Activated naive CD4-positive, alpha-beta T cell (primary cell): ENCODE measurements around the gene KRT4.

Experiments
- DNase-seq, 4 experiments: peaks; one replicate each; lab custom pipeline; 2025; lab: John Stamatoyannopoulos, UW

KRT4 gene

DNA sequence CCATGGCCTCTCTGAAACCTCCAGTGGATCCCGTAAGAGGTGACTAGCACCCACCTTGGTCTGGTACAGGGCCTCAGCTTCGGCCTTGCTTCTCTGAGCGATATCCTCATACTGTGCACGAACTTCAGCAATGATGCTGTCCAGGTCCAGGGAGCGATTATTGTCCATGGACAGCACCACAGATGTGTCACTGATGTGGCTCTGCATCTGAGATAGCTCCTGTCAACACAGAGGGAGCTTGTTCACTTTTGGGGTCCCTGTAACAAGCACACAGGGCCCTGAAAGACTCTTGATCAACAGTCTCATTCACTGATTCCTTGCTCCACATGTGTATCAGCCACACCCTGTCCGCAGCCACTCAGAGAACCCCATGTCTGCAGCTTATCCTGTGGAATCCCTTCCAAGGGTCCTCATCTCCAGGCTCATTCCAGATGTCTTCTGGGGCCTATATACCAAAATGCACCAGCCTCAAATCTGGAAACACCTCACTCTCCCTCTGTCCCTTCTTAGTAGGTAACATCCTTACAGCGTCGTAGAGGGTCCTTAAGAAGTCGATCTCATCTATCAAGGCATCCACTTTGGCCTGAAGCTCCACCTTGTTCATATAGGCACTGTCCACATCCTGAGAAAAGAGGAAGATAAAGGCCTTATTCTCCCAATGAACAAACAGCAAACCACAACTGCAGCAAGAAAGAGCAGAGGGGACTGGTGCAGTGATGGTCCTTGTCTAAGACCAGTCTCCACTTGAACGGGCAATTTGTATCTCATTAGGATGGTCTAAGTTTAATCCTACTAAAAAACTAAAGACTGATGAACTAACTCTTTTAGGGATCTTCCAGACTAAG, 21.5 kb downstream of the KRT4 start:
- no peak for DNase-seq

DNA sequence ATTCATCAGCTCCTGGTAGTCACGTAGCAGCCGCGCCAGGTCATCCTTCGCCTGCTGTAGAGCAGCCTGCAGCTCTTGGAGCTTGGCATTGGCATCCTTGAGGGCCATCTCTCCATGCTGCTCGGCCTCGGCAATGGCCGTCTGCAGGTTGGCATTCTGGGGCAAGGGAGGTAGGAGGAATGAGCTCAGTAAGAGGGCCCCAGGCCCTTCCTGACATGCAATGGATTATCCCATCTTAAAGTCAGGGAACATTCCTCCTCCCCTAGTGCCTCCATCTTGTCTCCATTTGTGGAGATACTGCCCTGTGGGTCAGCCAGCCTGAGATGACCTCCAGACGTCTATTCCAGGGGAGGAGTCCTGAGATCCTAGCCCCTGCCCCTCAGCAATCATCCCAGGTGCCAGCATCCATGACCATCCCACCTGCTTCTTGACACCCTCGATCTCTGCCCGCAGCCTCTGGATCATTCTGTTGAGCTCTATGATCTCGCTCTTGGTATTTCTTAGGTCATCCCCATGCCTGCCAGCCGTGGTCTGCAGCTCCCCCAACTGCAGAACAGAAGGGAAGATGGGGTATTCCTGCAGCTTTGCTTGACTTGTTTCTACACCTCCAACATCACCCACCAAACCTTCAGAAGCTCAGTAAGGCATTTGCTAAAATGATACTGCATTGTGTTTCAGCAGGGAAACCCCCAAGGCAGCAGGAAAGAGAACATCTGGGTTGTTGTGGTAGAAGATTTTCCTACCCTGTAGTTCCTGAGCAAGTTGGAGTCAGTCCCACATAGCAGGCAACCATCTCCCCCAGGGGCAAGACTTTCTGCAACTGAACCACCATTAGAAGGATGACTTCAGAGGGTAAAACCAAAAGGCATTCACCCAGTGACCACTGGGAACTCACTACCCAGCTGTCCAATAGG, 22.4 kb downstream of the KRT4 start:
- DNase-seq = no peak

DNA sequence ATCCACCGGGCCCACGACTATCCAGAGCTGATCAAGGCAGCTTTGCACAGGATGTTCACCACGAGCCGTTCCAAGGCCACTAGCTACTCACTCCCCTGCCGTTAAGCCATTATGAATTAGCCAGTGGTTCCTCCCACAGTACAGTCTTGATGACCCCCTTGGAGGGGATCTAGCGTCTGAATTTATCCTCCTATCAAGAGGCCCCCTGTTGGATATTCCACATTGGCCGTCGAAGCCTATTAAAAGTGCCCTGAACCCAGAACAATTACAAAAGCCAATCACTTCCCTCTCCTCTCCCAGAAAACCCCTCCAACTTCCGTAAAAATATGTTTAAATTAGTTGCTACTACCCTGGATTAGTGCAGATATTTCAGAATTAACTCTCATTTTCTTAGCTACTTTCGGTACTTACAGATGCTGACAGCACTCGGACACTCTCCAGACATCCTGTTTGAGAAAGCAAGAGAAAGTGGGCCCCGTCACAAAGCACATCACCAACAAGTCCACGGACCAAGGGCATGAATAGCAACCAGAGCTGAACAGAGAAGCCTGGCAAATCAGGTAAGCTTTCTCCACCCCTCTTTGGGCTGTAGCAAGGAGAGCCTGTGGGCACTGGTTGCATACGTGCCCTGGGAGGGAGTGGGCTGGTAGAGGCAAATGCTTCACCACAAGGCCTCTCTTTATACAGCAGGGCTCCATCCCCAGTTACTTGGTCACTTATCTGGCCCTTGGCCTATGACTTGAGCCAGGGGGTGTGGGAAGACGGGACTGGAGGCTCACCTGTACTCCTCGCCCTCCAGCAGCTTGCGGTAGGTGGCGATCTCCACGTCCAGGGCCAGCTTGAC, 23.3 kb downstream of the KRT4 start:
- no peak for DNase-seq

DNA sequence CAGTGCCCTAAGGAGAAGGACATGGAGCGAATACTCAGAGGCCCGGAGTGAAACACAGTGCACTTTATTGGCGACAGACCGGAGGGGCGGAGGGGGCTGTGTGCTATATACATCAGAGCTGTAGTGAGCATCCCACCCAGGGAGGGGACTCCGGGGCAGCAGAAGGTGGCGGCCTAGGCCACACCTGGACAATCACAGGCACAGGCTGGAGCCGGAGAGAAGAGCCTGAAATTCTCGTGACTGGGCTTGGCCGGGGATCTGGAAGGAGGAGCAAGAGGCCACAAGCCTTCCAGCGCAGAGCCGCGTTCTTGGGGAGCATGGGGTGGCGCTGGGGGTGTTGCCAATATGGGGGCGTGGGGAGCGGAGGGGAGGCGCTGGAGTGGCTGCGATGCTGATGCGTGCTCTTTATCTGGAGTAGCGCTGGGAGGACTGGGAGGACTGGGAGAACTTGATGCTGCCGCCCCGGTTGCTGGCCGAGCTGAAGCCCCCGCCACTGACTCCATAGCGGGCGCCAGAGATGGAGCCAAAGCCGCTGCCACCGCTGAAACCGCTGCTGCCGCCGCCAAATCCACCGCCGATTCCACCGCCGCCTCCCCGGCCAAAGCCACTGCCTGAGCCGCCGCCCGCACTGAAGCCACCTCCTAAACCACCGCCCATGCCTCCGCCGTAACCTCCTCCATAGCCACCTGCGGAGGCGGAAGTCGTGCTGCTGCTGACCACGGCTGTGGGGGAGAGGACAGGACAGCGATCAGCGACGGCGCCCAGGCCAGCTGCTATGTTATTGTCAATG, 24.1 kb downstream of the KRT4 start:
- DNase-seq = no peak

DNA sequence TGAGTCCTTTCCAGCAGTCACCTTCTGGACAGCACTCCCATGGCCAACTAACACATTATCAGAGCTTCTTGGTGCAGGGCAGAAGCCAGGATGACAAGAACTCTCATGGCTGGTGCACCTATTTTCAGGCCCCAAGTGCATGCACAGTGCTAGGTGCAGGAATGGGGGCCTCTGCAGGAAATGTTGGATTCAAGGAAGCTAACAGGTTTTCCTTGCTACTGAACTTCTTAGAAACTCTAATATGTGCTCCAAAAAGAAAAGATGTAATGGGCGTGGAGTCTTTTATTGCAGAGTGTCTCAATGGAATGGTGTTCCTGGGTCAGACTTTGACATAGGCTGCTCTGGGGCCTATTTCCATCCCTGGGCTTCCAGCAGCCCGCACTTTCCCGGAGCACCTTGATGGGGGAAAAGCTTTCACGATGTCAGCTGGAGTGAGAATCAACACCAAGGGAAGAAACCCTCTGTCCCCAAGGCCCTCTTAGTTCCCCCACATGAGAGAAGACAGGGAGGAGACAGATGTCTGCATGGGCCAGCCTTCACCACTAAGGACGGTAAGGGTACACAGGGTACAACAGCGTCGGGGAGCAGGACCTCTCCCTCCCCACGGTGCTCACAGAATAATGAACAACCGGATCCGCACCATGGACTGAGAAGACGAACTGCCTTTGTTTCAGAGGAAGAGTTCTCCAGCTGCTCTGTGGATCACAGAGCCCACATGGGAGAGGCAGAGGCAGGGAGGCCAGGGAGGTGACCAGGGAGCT, 24.9 kb downstream of the KRT4 start:
- DNase-seq = no peak

DNA sequence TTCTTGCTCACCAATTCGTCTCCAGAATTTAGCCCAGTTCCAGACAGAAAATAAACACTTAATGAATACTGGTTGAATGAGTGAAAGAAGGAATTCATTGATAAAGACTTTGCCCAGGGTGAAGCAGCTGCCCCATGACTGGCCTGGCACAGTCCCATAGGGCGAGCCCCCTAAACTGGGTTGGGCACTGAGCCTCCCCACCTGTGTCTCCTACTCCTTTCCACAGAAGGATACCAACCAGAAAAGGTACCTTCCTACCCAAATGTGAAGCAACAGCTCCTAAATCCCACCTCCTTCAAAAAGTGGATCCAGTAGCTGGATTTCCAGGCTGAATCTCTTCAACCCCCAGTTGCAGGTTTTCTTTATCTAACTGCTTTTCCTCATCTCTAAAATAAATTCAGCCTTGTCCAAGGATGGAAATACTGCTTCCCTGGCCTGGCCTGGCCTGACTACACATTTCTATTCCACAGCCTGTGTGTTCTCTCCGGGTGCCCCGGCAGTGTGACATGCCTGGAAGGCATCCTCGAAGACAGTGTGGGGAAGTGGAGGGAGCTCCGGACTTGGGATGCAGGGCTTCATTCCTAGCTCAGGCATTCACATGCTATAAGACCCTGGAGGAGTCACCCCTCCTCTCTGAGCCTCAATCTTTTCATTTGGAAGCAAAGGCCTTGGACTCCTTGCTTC, 25.6 kb downstream of the KRT4 start:
- DNase-seq = no peak

DNA sequence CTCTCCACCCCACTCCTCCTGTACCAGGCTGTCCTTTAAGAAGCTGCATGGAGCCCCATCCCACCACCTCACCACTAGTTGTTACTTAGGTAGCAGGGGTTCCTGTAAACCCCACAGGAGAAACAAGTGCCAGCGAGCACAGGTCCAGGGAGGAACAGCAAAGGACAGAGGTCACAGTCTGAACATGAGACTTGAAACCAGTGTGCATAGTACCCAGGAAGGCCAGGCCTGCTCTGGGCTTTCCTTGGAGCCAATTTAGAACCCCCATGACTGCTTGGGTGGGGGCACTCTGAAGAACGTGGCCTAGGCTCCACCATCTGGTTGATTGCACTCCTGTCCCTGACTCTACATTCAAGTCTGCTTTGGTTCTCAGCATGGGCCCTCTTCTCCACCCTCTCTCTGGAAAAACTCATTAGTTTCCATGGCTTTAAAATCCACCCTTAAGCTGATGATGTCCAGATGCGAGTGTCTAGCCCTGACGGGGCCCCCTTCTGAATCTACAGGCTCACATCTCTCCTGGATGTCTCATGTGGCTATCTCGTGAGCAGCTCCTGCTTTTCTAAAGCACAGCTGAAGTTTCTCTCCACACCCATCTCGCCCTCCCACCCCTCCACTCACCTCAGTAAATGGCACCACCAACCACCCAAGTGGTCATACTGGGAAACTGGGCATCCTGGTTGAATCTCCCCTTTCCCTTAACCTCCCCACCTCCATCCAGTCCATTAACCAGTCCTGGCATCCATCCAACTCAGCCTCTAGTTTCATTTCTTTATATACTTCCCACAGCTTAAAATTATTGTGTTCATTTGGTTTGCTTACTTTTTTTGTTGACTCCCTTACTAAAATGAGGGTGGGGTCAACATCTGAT, 26.4 kb downstream of the KRT4 start:
- no peak for DNase-seq

DNA sequence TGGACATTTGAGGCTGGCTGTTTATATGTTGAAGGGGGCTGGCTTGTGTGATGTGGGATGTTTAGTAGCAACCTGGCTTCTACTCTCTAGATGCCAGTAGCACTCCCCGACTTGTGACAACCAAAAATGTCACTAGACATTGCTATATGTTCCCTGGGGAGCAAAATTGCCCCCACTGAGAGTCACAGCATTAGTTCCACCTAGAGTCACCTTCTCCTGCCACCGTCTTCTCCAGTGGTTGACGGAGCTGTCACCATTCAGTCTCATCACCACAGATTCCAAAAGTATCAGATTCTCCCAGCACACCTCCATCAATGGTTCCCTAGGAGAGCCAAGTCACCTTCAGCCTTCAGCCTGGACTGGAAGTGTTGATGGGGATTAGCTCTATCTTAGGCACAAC, 29.0 kb downstream of the KRT4 start:
- no peak for DNase-seq

DNA sequence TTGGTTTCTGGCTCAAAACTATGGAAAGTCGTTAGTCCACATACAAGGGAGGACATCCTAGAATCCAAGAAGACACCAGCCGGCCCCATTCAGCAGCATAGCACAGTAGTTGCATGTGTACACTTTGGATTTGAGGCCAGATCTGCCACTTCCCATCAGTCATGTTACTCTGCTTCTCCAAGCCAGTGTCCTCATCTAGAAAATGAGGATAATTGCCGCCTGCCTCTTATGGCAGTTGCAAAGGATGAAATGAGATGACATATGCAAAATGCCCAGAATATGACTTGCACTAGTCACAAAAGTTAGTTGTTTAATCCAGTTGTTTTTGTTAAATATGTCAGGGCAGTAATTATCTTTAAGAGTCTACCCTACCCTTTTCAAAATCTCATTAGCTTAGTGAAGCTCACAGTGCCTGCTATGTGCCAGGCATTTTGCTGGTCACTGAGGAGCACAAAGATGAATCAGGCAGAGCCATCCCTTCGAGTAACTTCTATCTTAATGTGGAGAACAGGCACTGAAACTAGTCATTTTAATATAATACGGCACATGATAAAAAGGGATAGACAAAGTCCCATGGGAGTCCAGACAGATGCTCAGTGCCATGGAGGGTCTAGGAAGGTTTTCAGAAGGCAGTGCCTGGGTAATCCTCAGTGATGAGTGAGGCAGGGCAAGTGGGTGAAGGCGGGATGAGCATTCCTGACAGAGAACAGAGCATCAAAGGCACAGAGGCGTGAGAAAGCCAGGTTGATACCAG, 30.2 kb downstream of the KRT4 start:
- no peak for DNase-seq

DNA sequence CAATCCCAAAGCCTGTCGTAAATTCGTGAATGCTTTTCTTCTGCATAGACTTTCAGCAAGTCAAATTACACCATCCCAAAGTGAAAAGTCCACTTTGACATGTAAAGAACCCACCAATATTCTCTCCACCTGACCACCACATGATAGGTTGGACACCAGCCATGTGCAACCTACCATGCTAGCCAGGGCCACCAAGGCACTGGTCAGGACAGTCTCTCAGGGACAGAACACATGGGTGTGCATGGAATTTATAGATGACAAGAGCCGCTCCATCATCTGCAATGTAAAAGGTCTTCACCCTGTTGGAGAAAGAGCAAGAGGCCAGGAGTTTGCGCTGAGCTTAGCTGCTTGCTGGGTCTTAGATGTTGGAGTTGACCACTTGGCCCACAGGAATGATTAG, 31.4 kb downstream of the KRT4 start:
- DNase-seq = no peak

DNA sequence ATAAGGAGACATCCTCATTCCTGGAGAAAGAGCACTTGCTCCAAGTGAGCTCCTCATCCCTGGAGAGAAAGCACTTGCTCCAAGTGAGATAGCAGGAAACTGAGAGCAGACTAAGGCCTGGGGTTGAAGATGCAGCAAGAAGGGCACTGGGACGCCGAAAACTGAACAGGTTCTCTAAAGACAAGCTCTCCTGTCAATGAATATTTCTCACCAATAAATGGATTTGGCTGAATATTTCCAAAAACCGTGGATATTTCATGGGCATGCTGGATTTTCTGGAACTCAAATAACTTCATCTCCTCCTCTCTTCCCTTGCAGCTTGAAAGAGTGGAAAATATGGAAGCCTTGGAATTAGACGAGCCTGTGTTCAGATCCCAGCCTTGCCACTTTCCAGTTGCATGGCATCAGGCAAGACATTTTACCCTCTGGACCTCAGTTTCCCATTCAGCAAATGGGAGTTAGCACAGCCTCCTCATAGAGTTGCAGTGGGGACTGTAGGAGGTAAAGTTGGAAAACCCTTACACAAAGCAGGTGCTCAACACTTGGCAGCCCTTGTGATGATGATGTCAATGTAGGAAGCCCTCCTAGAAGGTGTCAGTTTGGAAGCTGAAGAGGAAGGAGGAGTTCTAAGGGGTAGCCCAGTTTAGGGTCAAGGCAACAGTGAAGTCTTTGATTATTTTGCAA, 32.4 kb downstream of the KRT4 start:
- no peak for DNase-seq

DNA sequence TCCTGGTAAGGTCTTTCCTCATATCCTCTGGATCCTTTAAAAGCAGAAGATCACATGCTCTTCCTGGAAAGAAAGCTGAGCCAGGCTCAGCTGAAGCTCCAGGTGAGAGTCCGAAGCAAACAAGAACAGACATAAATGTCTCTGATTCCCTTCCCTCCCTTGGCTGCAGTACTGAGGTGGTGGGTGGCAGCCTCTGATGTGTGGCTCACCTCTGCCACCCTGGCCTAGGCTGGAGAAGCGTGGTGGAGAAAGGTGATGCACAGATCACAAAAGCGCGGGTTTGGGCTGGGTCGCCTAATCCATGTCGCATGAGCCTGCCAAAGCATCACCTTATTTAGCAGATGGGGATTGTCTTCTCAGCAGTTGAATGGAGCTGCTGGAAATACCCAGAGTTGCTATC, 34.0 kb downstream of the KRT4 start:
- no peak for DNase-seq

DNA sequence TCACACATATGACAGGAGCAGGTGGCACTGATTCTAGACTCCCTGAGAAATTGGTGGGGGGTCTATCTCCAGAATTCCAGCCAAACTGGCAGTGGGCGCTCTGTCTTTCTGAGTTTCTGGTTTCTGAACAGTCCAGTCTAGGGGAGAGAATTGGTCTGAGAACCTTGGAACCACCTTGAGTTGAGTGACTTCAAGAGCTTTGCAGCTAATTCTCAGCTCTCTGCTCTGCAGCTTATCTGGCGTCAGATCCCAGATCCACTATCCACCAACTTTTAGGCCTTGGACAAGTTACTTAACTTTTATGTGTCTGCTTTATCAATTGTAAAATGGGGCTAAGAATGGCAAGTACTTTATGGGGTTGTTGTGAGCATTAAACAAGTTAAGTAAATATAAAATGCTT, 35.1 kb downstream of the KRT4 start:
- DNase-seq = no peak

DNA sequence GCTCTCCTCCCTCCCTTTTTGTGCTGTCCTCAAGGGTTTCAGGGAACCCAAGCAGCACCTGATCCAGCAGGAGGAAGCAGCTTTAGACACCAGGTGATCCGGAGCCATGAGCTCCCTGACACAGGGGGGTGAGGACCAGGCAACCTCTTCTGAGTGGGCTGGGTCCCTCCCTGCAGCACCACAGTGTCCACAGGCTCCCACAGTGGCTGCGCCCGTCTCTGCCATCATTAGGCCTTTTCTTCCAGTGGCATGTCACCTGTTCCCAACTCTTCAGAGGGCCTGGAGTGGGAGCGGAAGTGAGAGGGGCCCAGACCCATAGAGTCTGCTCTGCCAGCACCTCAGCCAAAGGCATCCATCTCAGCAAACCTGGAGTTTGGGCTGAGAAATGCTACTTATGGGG, 36.4 kb downstream of the KRT4 start:
- no peak for DNase-seq

DNA sequence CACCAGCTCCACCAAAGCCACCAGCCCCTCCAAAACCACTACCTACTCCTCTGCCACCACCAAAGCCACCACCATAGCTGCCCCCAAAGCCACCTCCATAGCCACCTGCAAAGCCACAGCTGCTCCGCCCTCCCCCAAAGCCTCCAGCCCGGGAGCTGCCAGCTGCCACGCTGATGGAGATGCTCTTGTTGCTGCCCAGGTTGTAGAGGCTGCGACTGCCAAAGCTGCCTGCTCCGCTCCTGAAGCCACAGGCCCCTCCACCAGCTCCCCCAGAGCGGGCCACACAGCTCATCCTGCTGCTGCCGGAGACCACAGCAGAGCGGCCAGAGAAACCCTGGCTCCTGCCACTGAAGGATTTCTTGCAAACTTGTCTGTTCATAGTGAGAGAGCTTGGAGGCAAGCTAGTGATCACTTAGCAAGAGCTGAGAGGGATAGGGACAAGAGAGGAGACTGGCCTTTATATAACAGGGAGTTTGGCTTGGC, 37.0 kb downstream of the KRT4 start, which contains the start of gene KRT76:
KRT76 (minus strand) TSS at position 433 of the 483 bp plus-strand sequence; CDS start at position 379, 54 bp downstream.
- DNase-seq = no peak

DNA sequence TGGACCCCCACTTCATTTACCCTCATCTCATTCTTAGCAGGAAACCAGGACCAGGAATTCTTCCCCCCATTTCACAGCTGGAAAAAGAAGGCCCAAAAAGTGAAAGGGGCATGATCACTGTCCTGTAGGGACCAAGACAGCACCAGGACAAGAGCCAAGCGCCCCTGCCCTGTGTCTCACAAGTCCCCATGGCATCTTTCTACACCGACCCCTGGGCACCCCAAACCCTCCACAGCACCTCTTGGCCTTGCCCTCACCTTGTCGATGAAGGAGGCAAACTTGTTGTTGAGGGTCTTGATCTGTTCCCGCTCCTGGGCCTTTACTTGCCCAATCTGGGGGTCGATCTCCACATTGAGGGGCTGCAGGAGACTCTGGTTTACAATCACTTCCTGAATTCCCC, 37.5 kb downstream of the KRT4 start:
- no peak for DNase-seq

DNA sequence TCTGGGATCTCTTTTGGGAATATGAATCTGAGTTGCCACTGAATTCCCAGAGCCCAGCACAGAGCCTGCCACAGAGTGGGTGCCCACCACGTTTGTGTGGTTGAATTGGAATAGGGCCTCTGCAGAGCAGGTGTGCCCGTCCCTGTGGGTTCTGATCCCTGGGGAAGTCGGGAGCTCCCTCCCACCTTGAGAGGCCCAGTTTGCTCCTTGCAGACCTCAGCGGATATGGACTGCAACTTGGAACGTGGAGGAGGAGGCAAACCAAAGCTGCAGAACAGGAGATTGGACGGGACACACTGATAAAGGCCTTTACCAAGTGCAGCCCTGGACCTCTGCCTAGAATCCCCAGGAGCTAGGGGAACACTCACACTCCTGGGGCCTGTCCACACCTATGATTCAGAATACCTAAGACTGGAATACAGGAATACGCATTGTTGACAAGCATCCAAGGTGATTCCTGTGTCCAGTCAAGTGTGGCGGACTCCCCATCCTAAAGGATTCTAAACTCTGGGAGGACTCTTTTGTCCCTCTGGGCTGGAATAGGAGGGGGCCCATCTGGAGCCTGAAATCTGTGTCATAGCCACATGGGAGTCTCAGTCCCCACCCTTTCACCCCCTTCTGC, 39.2 kb downstream of the KRT4 start:
- DNase-seq = no peak
